H9 (cell line): ENCODE data around the gene NENF. TPM values are rescaled to one million over a fixed set of nuclear protein-coding genes. Genes with fewer than 3 reads are reported as not detected.

Experiments used
- DNase-seq: peaks from one replicate; pipeline ENCODE4 v3.0.0-alpha.2; 2017
- H2AFZ ChIP-seq: one replicate; pipeline ENCODE4 v1.6.1; 2013; ENCODE audit warnings: mild to moderate bottlenecking, low read length, control low read depth, moderate library complexity
- H2AK5ac ChIP-seq: 2 replicates; pipeline ENCODE4 v1.6.1; 2013; ENCODE audit warnings: low read length, control low read depth, mixed read lengths; ENCODE audit not compliant: insufficient read length
- H2BK120ac ChIP-seq: one replicate; pipeline ENCODE4 v1.6.1; 2013; ENCODE audit warnings: low read depth, mild to moderate bottlenecking, low read length, control low read depth, inconsistent platforms; ENCODE audit not compliant: poor library complexity, severe bottlenecking
- H2BK12ac ChIP-seq: 2 replicates; pipeline ENCODE4 v1.6.1; 2013; ENCODE audit warnings: low read length, control low read depth, mixed read lengths, low read depth; ENCODE audit not compliant: insufficient read length
- H2BK15ac ChIP-seq: 2 replicates; pipeline ENCODE4 v1.6.1; 2013; ENCODE audit warnings: low read depth, low read length, control low read depth
- H2BK20ac ChIP-seq: one replicate; pipeline ENCODE4 v1.6.1; 2013; ENCODE audit warnings: low read depth, mild to moderate bottlenecking, low read length, control low read depth, inconsistent platforms; ENCODE audit not compliant: poor library complexity, severe bottlenecking
- H2BK5ac ChIP-seq: 2 replicates; pipeline ENCODE4 v1.6.1; 2013; ENCODE audit warnings: low read length, control low read depth, mixed read lengths; ENCODE audit not compliant: insufficient read length
- H3K14ac ChIP-seq: 2 replicates; pipeline ENCODE4 v1.6.1; 2013; ENCODE audit warnings: low read length, control low read depth; ENCODE audit not compliant: insufficient read depth
- H3K18ac ChIP-seq: 2 replicates; pipeline ENCODE4 v1.6.1; 2013; ENCODE audit warnings: low read depth, mild to moderate bottlenecking, mixed read lengths, low read length, control low read depth; ENCODE audit not compliant: insufficient read length
- H3K23ac ChIP-seq: 2 replicates; pipeline ENCODE4 v1.6.1; 2013; ENCODE audit warnings: low read length, control low read depth, mixed read lengths, low read depth; ENCODE audit not compliant: insufficient read length
- H3K23me2 ChIP-seq: 2 replicates; pipeline ENCODE4 v1.6.1; 2013; ENCODE audit warnings: low read depth, mild to moderate bottlenecking, mixed read lengths, low read length, control low read depth; ENCODE audit not compliant: insufficient read length, poor library complexity, severe bottlenecking
- H3K27ac ChIP-seq: 2 replicates; pipeline ENCODE4 v1.5.1; 2013; ENCODE audit warnings: low read length, control low read depth, mixed read lengths, low read depth; ENCODE audit not compliant: insufficient read length
- H3K27me3 ChIP-seq: 2 replicates; pipeline ENCODE4 v1.6.1; 2013; ENCODE audit warnings: low read length, control low read depth, inconsistent platforms; ENCODE audit not compliant: insufficient read depth
- H3K4ac ChIP-seq: 2 replicates; pipeline ENCODE4 v1.6.1; 2013; ENCODE audit warnings: low read depth, mild to moderate bottlenecking, control low read depth, inconsistent platforms, low read length, moderate library complexity
- H3K4me1 ChIP-seq: 2 replicates; pipeline ENCODE4 v1.6.1; 2013; ENCODE audit warnings: low read length, control low read depth, inconsistent platforms; ENCODE audit not compliant: insufficient read depth
- H3K4me2 ChIP-seq: 2 replicates; pipeline ENCODE4 v1.6.1; 2013; ENCODE audit warnings: low read length, control low read depth, mixed read lengths; ENCODE audit not compliant: insufficient read length, insufficient read depth
- H3K56ac ChIP-seq: 2 replicates; pipeline ENCODE4 v1.6.1; 2013; ENCODE audit warnings: low read depth, mild to moderate bottlenecking, mixed read lengths, low read length, control low read depth; ENCODE audit not compliant: insufficient read length
- H3K79me1 ChIP-seq: 2 replicates; pipeline ENCODE4 v1.6.1; 2013; ENCODE audit warnings: low read depth, mild to moderate bottlenecking, moderate library complexity, low read length, control low read depth, inconsistent platforms; ENCODE audit not compliant: insufficient read depth, poor library complexity, severe bottlenecking
- H3K79me2 ChIP-seq: 2 replicates; pipeline ENCODE4 v1.6.1; 2013; ENCODE audit warnings: low read length, control low read depth, inconsistent platforms; ENCODE audit not compliant: insufficient read depth
- H3K9ac ChIP-seq: 2 replicates; pipeline ENCODE4 v1.6.1; 2013; ENCODE audit warnings: low read length, control low read depth, mixed read lengths; ENCODE audit not compliant: insufficient read length; ENCODE audit errors: extremely low read depth
- H3K9me3 ChIP-seq: one replicate; pipeline ENCODE4 v1.6.1; 2013; ENCODE audit warnings: low read depth, low read length, inconsistent platforms; ENCODE audit not compliant: control insufficient read depth
- H3T11ph ChIP-seq: one replicate; pipeline ENCODE4 v1.6.1; 2013; ENCODE audit warnings: mild to moderate bottlenecking, low read length, control low read depth, inconsistent platforms
- H4K20me1 ChIP-seq: one replicate; pipeline ENCODE4 v1.6.1; 2013; ENCODE audit not compliant: control insufficient read depth, insufficient read length, insufficient read depth
- H4K5ac ChIP-seq: 2 replicates; pipeline ENCODE4 v1.6.1; 2013; ENCODE audit warnings: low read depth, mild to moderate bottlenecking, mixed read lengths, low read length, control low read depth; ENCODE audit not compliant: insufficient read length
- H4K8ac ChIP-seq: replicated peaks from 2 replicates; pipeline ENCODE4 v1.6.1; 2013; ENCODE audit warnings: low read length, control low read depth, mixed read lengths, low read depth; ENCODE audit not compliant: insufficient read length
- H4K91ac ChIP-seq: 2 replicates; pipeline ENCODE4 v1.6.1; 2013; ENCODE audit warnings: low read depth, mild to moderate bottlenecking, moderate library complexity, mixed read lengths, low read length, control low read depth; ENCODE audit not compliant: insufficient read length
- H3K27ac Mint-ChIP-seq, 3 experiments: 2 replicates in 2 of 3; 3 replicates in 1 of 3; pipeline ENCODE4 v1.8.0; 2020 to 2021; ENCODE audit warnings: mixed read lengths in 3 of 3, mild to moderate bottlenecking in 1 of 3, moderate library complexity in 1 of 3
- H3K27me3 Mint-ChIP-seq: 2 replicates; pipeline ENCODE4 v1.8.0; 2021; ENCODE audit warnings: low read depth, mild to moderate bottlenecking, moderate library complexity, mixed read lengths
- H3K36me3 Mint-ChIP-seq, 3 experiments: 2 replicates in 2 of 3; 3 replicates in 1 of 3; pipeline ENCODE4 v1.8.0; 2020 to 2021; ENCODE audit warnings: low read depth in 3 of 3, mixed read lengths in 3 of 3; ENCODE audit not compliant: insufficient read depth in 1 of 3
- H3K4me1 Mint-ChIP-seq, 2 experiments: 2 replicates each; pipeline ENCODE4 v1.8.0; 2020; ENCODE audit warnings: mixed read lengths in 2 of 2
- H3K4me3 Mint-ChIP-seq, 2 experiments: 2 replicates in 1 of 2; 3 replicates in 1 of 2; pipeline ENCODE4 v1.8.0; 2020 to 2021; ENCODE audit warnings: mild to moderate bottlenecking in 2 of 2, mixed read lengths in 2 of 2, moderate library complexity in 1 of 2
- H3K9me3 Mint-ChIP-seq, 2 experiments: 2 replicates in 1 of 2; 3 replicates in 1 of 2; pipeline ENCODE4 v1.8.0; 2020; ENCODE audit warnings: mild to moderate bottlenecking in 2 of 2, mixed read lengths in 2 of 2, moderate library complexity in 1 of 2
- WGBS: extraction: QIAGEN DNeasy Blood & Tissue Kit; methylation state at CpG from one replicate; pipeline ENCODE4 v1.1.7; 2013; ENCODE audit warnings: missing lambda C conversion rate, low lambda C conversion rate, mixed read lengths; ENCODE audit not compliant: insufficient read length; ENCODE audit errors: extremely low coverage; 5-methylcytosine and 5-hydroxymethylcytosine counted together
- total RNA-seq: library from RNA; stranded (reverse); gene quantifications from 2 replicates; pipeline ENCODE4 v1.2.1, GENCODE V29; 2021
- TF ChIP-seq, protein P1 (sequence below): fragments of 200-600 bp; sonication (generic); conservative IDR thresholded peaks from 3 replicates; pipeline ENCODE4 v1.8.0; 2021; ENCODE audit warnings: antibody characterized with exemption, mild to moderate bottlenecking

The NENF gene
- total RNA-seq, 1 experiment from 2014 or later = 28.3 TPM

DNA sequence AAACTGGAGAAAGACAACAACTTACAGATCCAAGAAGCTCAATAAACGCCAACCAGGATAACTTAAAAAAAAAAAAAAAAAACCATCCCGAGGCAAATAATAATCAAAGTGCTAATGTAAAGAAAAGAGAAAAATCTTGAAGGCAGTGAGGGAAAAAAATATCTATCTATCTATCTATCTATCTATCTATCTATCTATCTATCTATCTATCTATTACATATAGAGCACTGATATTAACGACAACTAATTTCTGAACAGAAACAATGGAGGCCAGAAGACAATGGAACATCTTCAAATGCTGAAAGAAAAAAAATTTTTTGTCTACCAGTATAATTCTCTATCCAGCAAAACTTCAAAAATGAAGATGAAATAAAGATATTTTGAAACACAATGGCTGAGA, 36.1 kb upstream of the NENF start:
- no peak overlapping the region for H3K56ac ChIP-seq
- H2BK5ac ChIP-seq = no peak overlapping the region
- H2AK5ac ChIP-seq = no peak overlapping the region
- Mint-ChIP-seq H3K27ac (no peak overlapping the region), H3K36me3 (peaks cover 58 to 78% (median 63%) of the 10 kb centered on the region in 3 experiments), H3K27me3 (no peaks in the 10 kb centered on the region), H3K4me3 (no peak overlapping the region), H3K9me3 (peaks cover 34 to 41% of the 10 kb centered on the region in 2 experiments), H3K4me1 (no peaks in the 10 kb centered on the region)
- H3K9ac ChIP-seq = no peak overlapping the region
- H3K23me2 ChIP-seq = no peaks in the 10 kb centered on the region
- no peak overlapping the region for H3K4ac ChIP-seq
- no peak overlapping the region for H3T11ph ChIP-seq
- H3K18ac ChIP-seq = no peak overlapping the region
- no peak overlapping the region for H4K8ac ChIP-seq
- H3K4me1 ChIP-seq = no peaks in the 10 kb centered on the region
- no peaks in the 10 kb centered on the region for H4K20me1 ChIP-seq
- no peak overlapping the region for H3K4me2 ChIP-seq
- H3K14ac ChIP-seq = no peak overlapping the region
- H4K91ac ChIP-seq = no peak overlapping the region
- no peak overlapping the region for H2BK120ac ChIP-seq
- no peaks in the 10 kb centered on the region for H3K27me3 ChIP-seq
- DNase-seq = no peak
- H3K79me2 ChIP-seq = no peaks in the 10 kb centered on the region
- no CpG with 5 or more reads among the region's 3 CpGs for WGBS
- H3K27ac ChIP-seq = no peak overlapping the region
- H2BK12ac ChIP-seq = no peak overlapping the region
- H3K9me3 ChIP-seq = peaks cover 5% of the 10 kb centered on the region
- H3K23ac ChIP-seq = no peak overlapping the region
- no peak overlapping the region for H2BK15ac ChIP-seq
- TF ChIP-seq, protein P1, sequence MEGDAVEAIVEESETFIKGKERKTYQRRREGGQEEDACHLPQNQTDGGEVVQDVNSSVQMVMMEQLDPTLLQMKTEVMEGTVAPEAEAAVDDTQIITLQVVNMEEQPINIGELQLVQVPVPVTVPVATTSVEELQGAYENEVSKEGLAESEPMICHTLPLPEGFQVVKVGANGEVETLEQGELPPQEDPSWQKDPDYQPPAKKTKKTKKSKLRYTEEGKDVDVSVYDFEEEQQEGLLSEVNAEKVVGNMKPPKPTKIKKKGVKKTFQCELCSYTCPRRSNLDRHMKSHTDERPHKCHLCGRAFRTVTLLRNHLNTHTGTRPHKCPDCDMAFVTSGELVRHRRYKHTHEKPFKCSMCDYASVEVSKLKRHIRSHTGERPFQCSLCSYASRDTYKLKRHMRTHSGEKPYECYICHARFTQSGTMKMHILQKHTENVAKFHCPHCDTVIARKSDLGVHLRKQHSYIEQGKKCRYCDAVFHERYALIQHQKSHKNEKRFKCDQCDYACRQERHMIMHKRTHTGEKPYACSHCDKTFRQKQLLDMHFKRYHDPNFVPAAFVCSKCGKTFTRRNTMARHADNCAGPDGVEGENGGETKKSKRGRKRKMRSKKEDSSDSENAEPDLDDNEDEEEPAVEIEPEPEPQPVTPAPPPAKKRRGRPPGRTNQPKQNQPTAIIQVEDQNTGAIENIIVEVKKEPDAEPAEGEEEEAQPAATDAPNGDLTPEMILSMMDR = no peak
- no peak overlapping the region for H4K5ac ChIP-seq
- H3K79me1 ChIP-seq = no peaks in the 10 kb centered on the region
- no peak overlapping the region for H2AFZ ChIP-seq
- H2BK20ac ChIP-seq = no peak overlapping the region
